ENCODE results near the gene P2RY8. TPM values are rescaled to one million over a fixed set of nuclear protein-coding genes. Genes with fewer than 3 reads are reported as not detected.
A peak's percentile ranks its signal among the peaks of the same experiment; 100 is the strongest.
"Not testable (repeated sequence)": the region's sequence is repeated elsewhere in the genome, so short reads cannot be mapped to it uniquely, and the experiment has no call there.

The P2RY8 gene
- total RNA-seq, 1 experiment from 2014 or later: 0.03 TPM

DNA sequence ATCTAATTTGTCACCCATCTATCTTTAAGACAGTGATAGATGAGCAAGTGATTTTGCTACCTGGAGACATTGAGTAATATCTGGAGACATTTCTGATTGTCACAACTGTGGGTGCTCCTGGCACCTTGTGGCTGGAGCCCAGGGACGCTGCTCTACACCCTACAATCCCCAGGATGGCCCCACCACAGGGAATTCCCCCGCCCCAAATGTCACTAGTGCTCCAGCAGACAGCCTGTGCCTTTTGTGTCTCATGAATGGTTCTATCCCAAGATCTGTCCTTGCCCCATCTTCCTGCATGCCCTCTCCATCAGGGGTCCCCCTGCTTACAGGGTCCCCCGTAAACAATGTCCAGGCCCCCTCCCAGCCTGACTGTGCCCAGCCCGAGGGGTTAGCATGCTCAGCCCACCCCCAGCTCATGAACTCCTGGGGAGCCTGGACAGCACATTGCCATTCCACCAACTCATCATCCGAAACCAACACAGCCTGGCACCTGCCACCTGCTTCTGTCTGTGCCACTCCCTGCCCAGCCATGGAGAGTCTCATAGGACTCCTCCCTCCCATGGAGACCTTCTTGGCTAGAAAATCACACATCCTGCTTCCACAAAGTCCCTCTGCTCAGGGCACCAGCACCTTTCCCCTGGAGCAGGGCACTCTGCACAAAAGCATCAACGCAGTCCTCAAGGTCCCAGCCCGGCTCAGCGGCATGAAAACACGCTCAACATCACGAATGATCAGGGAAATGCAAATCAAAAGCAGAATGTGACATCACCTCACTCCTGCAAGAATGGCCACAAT, 5.7 kb downstream of the P2RY8 start:
- DNase-seq: no peak
- H3K27me3 ChIP-seq (ENCODE audit: control insufficient read depth, insufficient read depth, low read length): no peaks in the 10 kb centered on the region; the same call in 1 of the 2 replicates
- no peak overlapping the region for H3K4me3 ChIP-seq (ENCODE audit: insufficient read depth, low read depth, low read length)
- no peaks in the 10 kb centered on the region for H3K36me3 ChIP-seq (replicated peaks; ENCODE audit: control insufficient read depth, insufficient read depth, low read length)

DNA sequence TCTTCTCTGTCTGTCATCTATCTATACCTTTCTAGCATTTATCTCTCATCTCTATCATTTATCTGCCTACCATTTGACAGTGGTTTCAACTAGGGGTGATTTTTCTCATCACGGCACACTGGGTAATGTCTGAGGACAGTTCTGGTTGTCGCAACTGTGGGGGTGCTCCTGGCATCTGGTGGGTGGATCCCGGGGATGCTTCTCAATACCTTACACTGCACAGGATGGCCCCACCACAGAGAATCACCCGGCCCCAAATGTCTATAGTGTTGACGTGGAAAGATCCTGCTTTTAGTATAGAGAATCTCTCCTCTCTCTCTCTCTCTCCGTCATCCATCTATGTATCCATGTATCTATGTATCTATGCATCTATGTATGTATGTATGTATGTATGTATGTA, 7.2 kb downstream of the P2RY8 start:
- DNase-seq: no peak
- H3K36me3 ChIP-seq (replicated peaks; ENCODE audit: control insufficient read depth, insufficient read depth, low read length): no peaks in the 10 kb centered on the region
- H3K27me3 ChIP-seq (ENCODE audit: control insufficient read depth, insufficient read depth, low read length): no peaks in the 10 kb centered on the region; the same call in 1 of the 2 replicates
- no peak overlapping the region for H3K4me3 ChIP-seq (ENCODE audit: insufficient read depth, low read depth, low read length)

DNA sequence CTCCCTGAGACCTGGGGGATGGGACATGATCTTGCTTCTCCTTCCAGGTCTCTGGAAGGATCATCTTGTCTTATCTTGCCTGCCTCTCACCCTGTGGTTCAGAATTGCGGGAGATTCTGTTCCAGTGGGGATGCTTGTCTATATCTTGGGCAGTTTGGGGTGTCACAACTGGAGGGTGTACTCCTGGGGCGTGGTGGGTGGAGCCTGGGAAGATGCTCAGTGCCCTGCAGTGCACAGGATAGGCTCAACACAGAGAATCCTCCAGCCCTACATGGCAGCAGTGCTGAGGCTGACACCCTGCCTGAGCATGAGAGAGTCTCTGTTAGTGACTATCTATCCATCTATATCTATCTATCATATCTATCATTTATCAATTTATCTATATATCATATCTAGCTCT, 7.7 kb downstream of the P2RY8 start:
- no peaks in the 10 kb centered on the region; the same call in 1 of the 2 replicates for H3K27me3 ChIP-seq (ENCODE audit: control insufficient read depth, insufficient read depth, low read length)
- no peaks in the 10 kb centered on the region for H3K36me3 ChIP-seq (replicated peaks; ENCODE audit: control insufficient read depth, insufficient read depth, low read length)
- H3K4me3 ChIP-seq (ENCODE audit: insufficient read depth, low read depth, low read length): no peak overlapping the region
- no peak for DNase-seq

DNA sequence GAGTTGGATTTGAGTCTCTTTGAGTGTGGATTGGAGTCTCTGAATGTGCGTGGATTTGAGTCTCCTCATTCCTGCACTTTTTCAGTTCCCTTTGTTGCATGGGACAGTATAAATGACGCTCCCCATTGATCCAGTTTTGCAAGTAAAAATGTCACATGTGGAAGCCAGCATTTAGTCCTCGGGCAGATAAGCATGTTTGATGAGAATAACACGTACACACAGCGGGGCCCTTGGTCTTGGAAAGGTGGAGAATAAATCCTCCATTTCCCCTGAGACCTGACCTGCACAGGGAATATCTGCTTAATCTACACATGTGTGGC, 8.1 kb downstream of the P2RY8 start:
- H3K27me3 ChIP-seq (ENCODE audit: control insufficient read depth, insufficient read depth, low read length): no peaks in the 10 kb centered on the region; the same call in 1 of the 2 replicates
- H3K4me3 ChIP-seq (ENCODE audit: insufficient read depth, low read depth, low read length): no peak overlapping the region
- no peaks in the 10 kb centered on the region for H3K36me3 ChIP-seq (replicated peaks; ENCODE audit: control insufficient read depth, insufficient read depth, low read length)
- DNase-seq: no peak

DNA sequence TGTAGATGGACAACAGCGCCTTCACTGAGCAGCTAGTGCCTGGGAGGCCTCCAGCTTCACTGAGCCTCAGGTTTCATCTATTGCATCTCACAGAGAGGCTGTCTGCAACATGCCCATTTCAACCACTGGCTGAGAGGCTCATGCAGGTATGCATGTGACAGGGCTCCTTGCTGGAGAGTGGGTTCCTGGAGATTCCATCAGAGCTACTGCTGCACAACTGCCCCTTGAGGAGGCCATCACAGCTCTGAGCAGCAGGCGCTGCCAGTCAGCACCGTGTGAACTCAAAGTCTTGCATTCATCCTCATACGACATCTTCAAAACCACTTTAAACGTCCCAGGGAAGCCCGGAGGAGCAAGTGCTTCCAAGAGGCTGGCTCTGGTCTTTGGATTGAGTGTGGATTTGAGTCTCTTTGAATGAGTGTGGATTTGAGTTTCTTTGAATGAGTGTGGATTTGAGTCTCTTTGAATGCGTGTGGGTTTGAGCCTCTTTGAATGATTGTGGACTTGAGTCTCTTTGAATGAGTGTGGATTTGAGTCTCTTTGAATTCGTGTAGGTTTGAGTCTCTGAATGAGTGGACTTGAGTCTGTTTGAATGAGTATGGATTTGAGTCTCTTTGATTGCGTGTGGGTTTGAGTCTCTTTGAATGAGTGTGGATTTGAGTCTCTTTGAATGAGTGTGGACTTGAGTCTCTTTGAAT, 8.7 kb downstream of the P2RY8 start:
- no peak for DNase-seq
- Histone ChIP-seq H3K27me3 (ENCODE audit: control insufficient read depth, insufficient read depth, low read length) (no peaks in the 10 kb centered on the region; the same call in 1 of the 2 replicates), H3K36me3 (replicated peaks; ENCODE audit: control insufficient read depth, insufficient read depth, low read length) (no peaks in the 10 kb centered on the region), H3K4me3 (ENCODE audit: insufficient read depth, low read depth, low read length) (no peak overlapping the region)

DNA sequence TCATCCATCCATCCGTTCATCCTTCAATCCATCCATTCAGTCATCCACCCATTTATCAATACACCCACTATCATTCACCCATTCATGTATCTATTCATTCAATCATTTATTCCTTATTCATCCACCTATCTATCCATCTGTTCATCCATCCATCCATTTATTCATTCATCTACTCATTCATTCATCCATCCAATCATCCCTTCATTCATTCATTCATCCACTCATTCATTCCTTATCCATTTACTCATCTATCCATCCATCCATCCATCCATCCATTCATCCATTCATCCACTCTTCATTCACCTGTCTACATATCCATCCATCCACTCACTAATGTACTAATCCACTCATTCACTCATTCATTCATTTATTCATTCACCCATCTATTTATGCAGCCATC, 9.5 kb downstream of the P2RY8 start:
- Histone ChIP-seq H3K27me3 (ENCODE audit: control insufficient read depth, insufficient read depth, low read length) (no peaks in the 10 kb centered on the region; the same call in 1 of the 2 replicates), H3K4me3 (ENCODE audit: insufficient read depth, low read depth, low read length) (no peak overlapping the region), H3K36me3 (replicated peaks; ENCODE audit: control insufficient read depth, insufficient read depth, low read length) (no peaks in the 10 kb centered on the region)
- no peak for DNase-seq

DNA sequence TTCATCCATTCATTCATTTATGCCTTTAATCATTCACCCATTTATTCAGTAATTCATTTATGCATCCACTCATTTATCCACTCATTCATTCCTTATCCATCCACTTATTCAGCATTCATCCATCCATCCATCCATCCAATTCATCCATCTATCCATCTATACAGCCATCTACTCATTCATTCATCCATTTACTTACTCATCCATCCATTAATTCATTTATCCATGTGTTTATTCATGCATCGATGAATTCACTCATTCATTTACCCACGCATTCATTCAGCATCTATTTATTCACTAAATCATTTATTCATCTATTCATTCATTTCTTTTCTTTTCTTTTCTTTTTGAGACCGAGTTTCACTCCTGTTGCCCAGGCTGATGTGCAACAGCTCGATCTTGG, 10.4 kb downstream of the P2RY8 start:
- DNase-seq: no peak
- no peak overlapping the region for H3K4me3 ChIP-seq (ENCODE audit: insufficient read depth, low read depth, low read length)
- H3K27me3 ChIP-seq (ENCODE audit: control insufficient read depth, insufficient read depth, low read length): no peaks in the 10 kb centered on the region; the same call in 1 of the 2 replicates
- H3K36me3 ChIP-seq (replicated peaks; ENCODE audit: control insufficient read depth, insufficient read depth, low read length): no peaks in the 10 kb centered on the region

DNA sequence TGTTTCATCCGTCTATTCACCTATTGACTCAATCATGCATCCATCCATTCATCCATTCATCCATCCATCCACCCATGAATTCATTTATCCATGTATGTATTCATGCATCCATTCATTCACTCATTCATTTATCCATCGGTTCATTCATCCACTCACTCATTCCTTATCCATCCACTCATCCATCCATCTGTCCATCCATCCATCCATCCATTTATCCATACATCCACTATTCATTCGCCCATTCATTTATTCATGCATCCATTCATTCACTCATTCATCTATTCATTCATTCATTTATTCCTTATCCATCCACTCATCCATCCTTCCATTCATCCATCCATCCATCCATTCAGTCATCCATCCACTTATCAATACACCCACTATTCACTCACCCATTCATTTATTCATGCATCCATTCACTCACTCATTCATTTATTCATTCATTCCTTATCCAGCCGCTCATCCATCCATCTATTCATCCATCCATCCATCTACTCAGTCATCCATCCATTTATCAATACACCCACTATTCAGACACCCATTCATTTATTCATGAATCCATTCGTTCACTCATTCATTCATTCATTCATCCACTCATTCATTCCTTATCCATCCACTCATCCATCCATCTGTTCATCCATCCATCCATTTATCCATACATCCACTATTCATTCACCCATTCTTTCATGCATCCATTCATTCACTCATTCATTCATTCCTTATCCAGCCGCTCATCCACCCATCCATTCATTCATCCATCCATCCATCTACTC, 11.2 kb downstream of the P2RY8 start:
- no peak for DNase-seq
- Histone ChIP-seq H3K27me3 (ENCODE audit: control insufficient read depth, insufficient read depth, low read length) (no peaks in the 10 kb centered on the region; the same call in 1 of the 2 replicates), H3K36me3 (replicated peaks; ENCODE audit: control insufficient read depth, insufficient read depth, low read length) (no peaks in the 10 kb centered on the region), H3K4me3 (ENCODE audit: insufficient read depth, low read depth, low read length) (no peak overlapping the region)

DNA sequence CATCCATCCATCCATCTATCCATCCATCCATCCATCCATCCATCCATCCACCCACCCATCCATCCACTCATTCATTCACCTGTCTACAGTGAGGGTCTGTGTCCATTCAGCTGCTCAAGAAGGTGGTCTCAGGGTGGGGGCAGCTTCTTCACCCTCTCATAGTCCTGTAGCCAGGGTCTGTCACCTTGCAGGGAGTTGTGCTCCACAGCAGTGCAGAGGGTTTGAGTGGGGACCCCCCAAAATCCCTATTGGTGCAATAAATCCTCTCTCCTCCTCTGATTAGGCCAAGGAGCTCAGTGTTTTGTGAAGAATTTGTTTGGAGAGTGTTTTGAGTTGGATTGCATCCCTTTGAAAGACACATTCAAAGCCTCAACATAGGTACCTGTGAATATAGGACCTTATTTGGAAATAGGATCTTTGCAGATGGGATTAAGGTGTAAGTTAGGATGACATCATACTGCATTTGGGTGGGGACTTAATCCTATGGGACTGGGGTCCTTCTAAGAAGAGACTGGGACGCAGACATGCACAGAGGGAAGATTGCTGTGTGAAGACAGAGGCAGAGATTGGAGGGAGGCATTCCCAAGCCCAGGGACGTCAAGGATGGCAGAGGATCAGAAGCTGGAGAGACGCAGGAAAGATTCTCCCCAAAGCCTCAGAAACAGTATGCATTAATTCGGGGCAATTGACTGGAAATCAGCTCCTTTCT, 12.0 kb downstream of the P2RY8 start:
- H3K4me3 ChIP-seq (ENCODE audit: insufficient read depth, low read depth, low read length): no peak overlapping the region
- no peaks in the 10 kb centered on the region for H3K36me3 ChIP-seq (replicated peaks; ENCODE audit: control insufficient read depth, insufficient read depth, low read length)
- DNase-seq: no peak
- H3K27me3 ChIP-seq (ENCODE audit: control insufficient read depth, insufficient read depth, low read length): no peaks in the 10 kb centered on the region; the same call in 1 of the 2 replicates

DNA sequence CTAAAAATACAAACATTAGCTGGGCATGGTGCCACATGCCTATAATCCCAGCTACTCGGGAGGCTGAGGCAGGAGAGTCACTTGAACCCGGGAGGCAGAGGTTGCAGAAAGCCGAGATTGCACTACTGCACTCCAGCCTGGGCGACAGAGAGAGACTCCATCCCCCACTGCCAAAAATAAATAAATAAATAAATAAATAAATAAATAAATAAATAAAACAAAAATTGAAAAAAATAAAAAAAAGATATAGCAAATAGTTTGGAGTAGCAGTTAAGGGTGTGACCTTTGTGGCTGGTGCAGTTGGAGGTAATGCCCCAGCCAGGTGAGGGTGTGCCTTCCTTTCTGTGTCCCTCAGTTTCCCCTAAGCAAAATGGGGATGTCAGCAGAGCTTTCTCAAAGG, 14.1 kb downstream of the P2RY8 start:
- not testable (repeated sequence) for DNase-seq; H3K36me3 ChIP-seq (replicated peaks; ENCODE audit: control insufficient read depth, insufficient read depth, low read length); H3K4me3 ChIP-seq (ENCODE audit: insufficient read depth, low read depth, low read length); H3K27me3 ChIP-seq (ENCODE audit: control insufficient read depth, insufficient read depth, low read length)

DNA sequence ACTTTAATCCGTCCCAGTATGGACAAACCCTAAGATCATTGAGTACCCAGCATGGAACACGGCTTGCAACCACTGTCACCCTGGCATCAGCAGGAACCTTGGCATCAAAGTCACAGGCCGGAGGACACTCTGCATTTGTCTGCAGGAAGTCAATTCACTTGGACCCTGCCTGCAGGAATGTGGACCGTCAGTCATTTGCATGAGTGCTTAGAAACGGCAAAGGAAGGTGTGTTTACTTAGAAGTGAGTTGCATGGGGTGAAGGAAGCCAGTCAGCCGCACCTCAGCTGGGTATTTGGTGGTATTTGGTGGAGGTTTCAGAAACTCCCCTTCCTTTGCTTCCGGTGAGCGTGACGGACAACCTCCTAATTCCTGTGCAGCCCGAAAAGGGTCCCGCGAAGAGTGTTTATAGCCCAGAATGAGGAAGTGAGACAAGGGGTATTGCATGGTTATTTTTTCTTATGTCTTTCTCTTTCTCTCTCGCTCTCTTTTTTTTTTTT, 15.5 kb downstream of the P2RY8 start:
- DNase-seq: peak; percentile 43
- no peaks in the 10 kb centered on the region for H3K27me3 ChIP-seq (ENCODE audit: control insufficient read depth, insufficient read depth, low read length)
- H3K4me3 ChIP-seq (ENCODE audit: insufficient read depth, low read depth, low read length): no peak overlapping the region
- no peaks in the 10 kb centered on the region for H3K36me3 ChIP-seq (replicated peaks; ENCODE audit: control insufficient read depth, insufficient read depth, low read length)

DNA sequence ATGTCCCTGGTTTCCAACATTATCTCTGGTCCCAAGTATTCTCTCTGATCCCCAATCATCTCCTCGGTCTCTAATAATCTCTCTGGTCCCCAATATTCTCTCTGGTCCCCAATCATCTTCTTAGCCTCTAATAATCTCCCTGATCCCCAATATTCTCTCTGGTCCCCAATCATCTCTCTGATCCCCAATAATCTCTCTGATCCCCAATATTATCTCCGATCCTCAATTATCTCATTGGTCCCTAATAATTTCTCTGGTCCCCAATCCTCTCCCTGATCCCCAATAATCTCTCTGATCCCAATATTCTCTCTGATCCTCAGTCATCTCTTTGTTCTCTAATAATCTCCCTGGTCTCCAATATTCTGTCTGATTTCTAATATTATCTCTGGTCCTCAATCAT, 16.6 kb downstream of the P2RY8 start:
- no peaks in the 10 kb centered on the region for H3K27me3 ChIP-seq (ENCODE audit: control insufficient read depth, insufficient read depth, low read length)
- H3K36me3 ChIP-seq (replicated peaks; ENCODE audit: control insufficient read depth, insufficient read depth, low read length): no peaks in the 10 kb centered on the region
- DNase-seq: no peak
- H3K4me3 ChIP-seq (ENCODE audit: insufficient read depth, low read depth, low read length): no peak overlapping the region

DNA sequence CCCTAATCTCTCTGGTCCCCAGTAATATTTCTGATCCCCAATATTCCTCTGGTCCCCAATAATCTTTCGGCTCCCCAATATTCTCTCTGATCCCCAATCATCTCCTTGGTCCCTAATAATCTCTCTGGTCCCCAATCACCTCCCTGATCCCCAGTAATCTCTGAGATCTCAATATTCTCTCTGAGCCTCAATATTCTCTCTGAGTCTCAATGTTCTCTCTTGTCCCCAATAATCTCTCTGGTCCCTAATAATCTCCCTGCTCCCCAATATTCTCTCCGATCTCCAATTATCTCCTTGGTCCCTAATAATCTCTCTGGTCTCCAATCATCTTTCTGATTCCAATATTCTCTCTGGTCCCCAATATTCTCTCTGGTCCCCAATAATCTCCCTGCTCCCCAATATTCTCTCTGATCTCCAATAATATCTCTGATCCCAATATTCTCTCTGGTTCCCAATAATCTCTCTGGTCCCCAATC, 17.9 kb downstream of the P2RY8 start:
- no peaks in the 10 kb centered on the region for H3K36me3 ChIP-seq (replicated peaks; ENCODE audit: control insufficient read depth, insufficient read depth, low read length)
- H3K4me3 ChIP-seq (ENCODE audit: insufficient read depth, low read depth, low read length): no peak overlapping the region
- no peak for DNase-seq
- H3K27me3 ChIP-seq (ENCODE audit: control insufficient read depth, insufficient read depth, low read length): no peaks in the 10 kb centered on the region

DNA sequence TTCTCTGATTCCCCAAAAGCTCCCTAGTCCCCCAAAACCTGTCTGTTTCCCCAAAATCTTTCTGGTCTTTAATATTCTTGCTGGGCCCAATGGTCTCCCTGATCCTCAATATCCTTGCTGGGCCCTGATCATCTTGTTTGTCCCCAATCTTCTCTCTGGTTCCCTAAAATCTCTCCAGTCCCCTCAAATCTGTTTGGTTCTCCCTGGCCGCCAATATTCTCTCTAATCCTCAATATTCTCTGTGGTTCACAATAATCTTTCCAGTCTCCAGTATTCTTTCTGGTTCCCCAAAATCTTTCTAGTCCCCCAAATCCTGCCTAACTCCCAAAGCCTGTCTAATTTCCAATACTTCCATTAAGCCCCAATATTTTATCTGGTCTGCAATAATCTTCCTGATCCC, 18.5 kb downstream of the P2RY8 start:
- Histone ChIP-seq H3K27me3 (ENCODE audit: control insufficient read depth, insufficient read depth, low read length) (no peaks in the 10 kb centered on the region), H3K4me3 (ENCODE audit: insufficient read depth, low read depth, low read length) (no peak overlapping the region), H3K36me3 (replicated peaks; ENCODE audit: control insufficient read depth, insufficient read depth, low read length) (no peaks in the 10 kb centered on the region)
- DNase-seq: no peak

Data from H7 (cell line).